Brain microvascular endothelial cell (primary cell): ENCODE results near the gene HYAL3.
A peak's percentile ranks its signal among the peaks of the same experiment; 100 is the strongest.

Experiments
- DNase-seq: peaks from one replicate; pipeline ENCODE4 v3.0.0-alpha.2; 2020
- H3K27ac ChIP-seq: fragments of 250-450 bp; sonication (Bioruptor Pico); 2 replicates; pipeline ENCODE4 v1.5.1; 2020; ENCODE audit warnings: mild to moderate bottlenecking, moderate library complexity
- H3K27me3 ChIP-seq: fragments of 250-450 bp; sonication (Bioruptor Pico); replicated peaks from 2 replicates; pipeline ENCODE4 v1.5.1; 2020; ENCODE audit warnings: mild to moderate bottlenecking
- H3K36me3 ChIP-seq: fragments of 250-450 bp; sonication (Bioruptor Pico); replicated peaks from 2 replicates; pipeline ENCODE4 v1.5.1; 2020; ENCODE audit warnings: mild to moderate bottlenecking
- H3K4me3 ChIP-seq: 2 replicates; pipeline ENCODE4 v1.5.1; 2011; ENCODE audit warnings: low read depth, mild to moderate bottlenecking, control low read depth, low read length, moderate library complexity
- in situ Hi-C: cut with HindIII; loops from 2 replicates; pipeline ENCODE4 v1.10.0; 2017; ENCODE audit warnings: low sequenced_read_pairs, low pct_ligation_motif_present
- TF ChIP-seq, protein P1 (sequence below): IDR thresholded peaks from 2 replicates; pipeline ENCODE4 v1.5.1; 2011; ENCODE audit warnings: low read depth, mild to moderate bottlenecking, moderate library complexity, low read length, control low read depth, inconsistent platforms; ENCODE audit errors: missing control alignments

HYAL3 gene

DNA sequence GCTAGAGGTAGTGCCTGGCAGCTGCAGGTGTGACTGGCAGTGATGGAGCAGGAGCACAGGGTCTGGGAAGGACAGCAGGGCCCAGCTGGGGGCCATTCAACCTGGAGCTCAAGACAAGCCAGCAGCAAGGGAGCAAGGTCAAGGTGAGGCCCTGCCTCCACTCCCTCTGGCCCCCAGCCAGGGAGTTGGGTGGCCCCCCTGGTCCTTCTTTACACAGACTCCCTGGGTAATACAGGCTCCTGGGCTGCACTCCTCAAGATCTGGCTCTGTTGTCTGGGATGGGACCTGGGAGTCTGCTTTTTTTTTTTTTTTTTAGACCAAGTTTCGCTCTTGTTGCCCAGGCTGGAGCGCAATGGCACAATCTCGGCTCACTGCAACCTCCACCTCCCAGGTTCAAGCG is 48.7 kb downstream of the HYAL3 start:
- no peak overlapping the region for H3K4me3 ChIP-seq
- TF ChIP-seq, protein P1, sequence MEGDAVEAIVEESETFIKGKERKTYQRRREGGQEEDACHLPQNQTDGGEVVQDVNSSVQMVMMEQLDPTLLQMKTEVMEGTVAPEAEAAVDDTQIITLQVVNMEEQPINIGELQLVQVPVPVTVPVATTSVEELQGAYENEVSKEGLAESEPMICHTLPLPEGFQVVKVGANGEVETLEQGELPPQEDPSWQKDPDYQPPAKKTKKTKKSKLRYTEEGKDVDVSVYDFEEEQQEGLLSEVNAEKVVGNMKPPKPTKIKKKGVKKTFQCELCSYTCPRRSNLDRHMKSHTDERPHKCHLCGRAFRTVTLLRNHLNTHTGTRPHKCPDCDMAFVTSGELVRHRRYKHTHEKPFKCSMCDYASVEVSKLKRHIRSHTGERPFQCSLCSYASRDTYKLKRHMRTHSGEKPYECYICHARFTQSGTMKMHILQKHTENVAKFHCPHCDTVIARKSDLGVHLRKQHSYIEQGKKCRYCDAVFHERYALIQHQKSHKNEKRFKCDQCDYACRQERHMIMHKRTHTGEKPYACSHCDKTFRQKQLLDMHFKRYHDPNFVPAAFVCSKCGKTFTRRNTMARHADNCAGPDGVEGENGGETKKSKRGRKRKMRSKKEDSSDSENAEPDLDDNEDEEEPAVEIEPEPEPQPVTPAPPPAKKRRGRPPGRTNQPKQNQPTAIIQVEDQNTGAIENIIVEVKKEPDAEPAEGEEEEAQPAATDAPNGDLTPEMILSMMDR: no peak
- in situ Hi-C loops: no loop called here
- H3K27me3 ChIP-seq: no peaks in the 10 kb centered on the region
- no peak overlapping the region for H3K27ac ChIP-seq
- no peak for DNase-seq
- H3K36me3 ChIP-seq: peaks cover 51% of the 10 kb centered on the region

DNA sequence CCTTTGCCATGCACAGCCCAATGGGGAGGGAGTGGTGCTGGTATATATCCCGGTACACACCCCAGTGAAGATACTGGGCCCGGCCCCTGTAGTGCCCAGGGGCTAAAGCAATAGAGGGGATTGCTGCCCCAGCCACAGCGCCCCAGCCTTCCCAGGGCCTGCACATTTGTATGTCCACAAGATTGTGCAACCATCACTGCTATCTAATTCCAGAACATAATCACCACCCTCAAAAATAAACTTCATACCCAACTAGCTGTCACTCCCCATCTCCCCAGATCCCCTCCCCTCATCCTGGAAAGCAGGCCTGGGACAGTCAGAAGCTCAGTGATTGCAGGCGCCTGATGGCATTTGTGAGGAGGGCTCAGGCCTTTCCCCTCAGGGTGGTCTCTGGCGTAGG is 49.7 kb downstream of the HYAL3 start:
- TF ChIP-seq, protein P1: no peak
- in situ Hi-C loops: no loop called here
- Histone ChIP-seq H3K4me3 (no peak overlapping the region), H3K36me3 (peaks cover 43% of the 10 kb centered on the region), H3K27me3 (no peaks in the 10 kb centered on the region), H3K27ac (no peak overlapping the region)
- DNase-seq: no peak

DNA sequence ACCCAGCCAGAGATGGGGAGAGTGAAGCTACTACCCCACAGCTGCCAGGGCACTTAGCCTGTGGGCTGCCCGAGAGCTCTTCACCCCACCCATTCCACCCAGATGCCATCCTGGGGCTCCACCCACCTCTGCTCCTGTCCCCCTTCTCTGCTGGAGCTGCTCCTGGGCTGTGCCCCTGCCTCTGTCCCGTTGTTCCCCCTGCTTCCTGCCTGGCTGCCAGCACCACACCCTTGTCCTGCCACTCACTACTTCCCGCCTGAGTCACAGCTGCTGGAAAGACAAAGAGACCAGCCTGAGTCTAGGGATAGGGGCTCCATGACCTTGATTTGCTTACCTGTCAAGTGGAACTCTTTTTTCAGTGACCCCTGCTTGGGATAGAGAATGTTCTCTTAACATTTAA is 50.8 kb downstream of the HYAL3 start:
- in situ Hi-C loops: no loop called here
- TF ChIP-seq, protein P1: no peak
- no peak overlapping the region for H3K4me3 ChIP-seq
- H3K27ac ChIP-seq: peak overlapping the region; percentile 48
- H3K36me3 ChIP-seq: peaks cover 37% of the 10 kb centered on the region
- DNase-seq: no peak
- no peaks in the 10 kb centered on the region for H3K27me3 ChIP-seq

DNA sequence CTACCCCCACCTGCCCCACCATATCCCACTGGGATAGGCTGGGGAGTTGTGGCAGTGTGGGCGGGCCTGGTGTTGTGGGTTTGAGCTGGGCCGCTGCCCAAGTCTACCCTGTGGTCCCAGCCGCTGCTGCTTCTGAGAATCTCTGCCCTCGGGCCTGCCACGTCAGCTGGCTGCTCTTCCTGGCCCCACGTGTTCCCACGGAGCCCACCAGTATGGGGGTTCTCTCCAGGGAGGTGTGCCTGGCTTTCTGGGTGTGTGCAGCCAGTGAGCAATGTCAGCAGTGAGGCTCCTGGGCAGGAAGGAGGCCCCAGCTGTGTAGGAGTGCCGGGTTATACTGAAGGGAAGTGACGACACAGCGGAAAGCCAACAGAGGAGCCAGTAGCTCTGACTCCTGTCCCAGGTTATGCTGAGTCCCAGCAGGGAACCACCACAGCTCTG is 52.7 kb downstream of the HYAL3 start:
- peak overlapping the region; percentile 26 for H3K4me3 ChIP-seq
- peak overlapping the region; percentile 85 for H3K27ac ChIP-seq
- in situ Hi-C loops: no loop called here
- no peaks in the 10 kb centered on the region for H3K27me3 ChIP-seq
- H3K36me3 ChIP-seq: peaks cover 19% of the 10 kb centered on the region
- DNase-seq: peak; percentile 94
- TF ChIP-seq, protein P1: no peak

DNA sequence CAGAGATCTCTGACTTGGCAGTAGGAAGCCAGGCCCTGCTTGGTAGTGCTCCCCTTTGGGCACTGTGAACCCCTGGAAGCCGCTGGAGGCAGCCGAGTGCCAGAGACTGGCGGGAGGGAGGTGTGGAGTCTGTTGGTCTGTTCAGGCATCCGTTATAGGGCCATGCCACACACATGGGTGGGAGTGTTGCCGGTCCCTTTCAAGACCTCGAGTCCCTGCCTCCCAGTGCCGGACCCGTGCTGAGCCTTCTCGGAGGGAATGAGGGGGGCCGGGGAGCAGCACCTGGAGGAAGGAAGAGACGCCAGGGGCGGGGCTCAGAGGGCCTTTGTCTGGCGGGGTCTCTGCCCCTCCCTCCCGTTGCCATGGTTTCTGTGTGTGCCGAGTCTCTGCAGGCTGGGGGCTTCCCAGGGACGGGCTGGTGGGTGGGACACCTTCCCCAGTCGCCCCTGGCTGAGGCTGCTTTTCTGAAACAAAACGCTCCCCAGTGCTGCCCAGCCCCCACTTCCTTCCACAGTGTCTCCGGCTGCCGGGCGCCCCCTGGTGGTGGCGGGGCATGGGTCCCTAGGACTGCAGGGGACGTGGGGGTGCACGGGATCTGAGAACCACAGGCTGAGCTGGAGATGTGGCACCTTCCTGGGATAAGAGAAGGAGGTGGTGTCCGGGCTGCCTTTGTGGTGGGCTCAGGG is 53.2 kb downstream of the HYAL3 start:
- H3K36me3 ChIP-seq: peaks cover 17% of the 10 kb centered on the region
- H3K27ac ChIP-seq: peak overlapping the region; percentile 85

More for the DNA sequence above, 53.2 kb downstream of the HYAL3 start:
- TF ChIP-seq, protein P1: peak; percentile 99
- DNase-seq: peak; percentile 85
- in situ Hi-C loops: no loop called here
- Histone ChIP-seq H3K27me3 (no peaks in the 10 kb centered on the region), H3K4me3 (peak overlapping the region; percentile 27)
